Skin epidermis (tissue), 12 donors: Measurements from ENCODE around the gene FIGNL1.
A peak's percentile ranks its signal among the peaks of the same experiment; 100 is the strongest.
"Not testable (repeated sequence)": the region's sequence is repeated elsewhere in the genome, so short reads cannot be mapped to it uniquely, and the experiment has no call there.

Experiments used
- H3K27ac ChIP-seq, 21 experiments: fragments of 200-600 bp; sonication (generic) in 11 of 21; one replicate each; pipeline ENCODE4 v1.5.0; 2020; ENCODE audit warnings: mild to moderate bottlenecking in 3 of 21, inconsistent platforms in 2 of 21, moderate library complexity in 2 of 21
- H3K4me3 ChIP-seq, 7 experiments: fragments of 200-600 bp; sonication (generic) in 2 of 7; one replicate each; pipeline ENCODE4 v1.5.0; 2020; ENCODE audit warnings: inconsistent platforms in 2 of 7, mild to moderate bottlenecking in 2 of 7, moderate library complexity in 1 of 7

FIGNL1 gene

DNA sequence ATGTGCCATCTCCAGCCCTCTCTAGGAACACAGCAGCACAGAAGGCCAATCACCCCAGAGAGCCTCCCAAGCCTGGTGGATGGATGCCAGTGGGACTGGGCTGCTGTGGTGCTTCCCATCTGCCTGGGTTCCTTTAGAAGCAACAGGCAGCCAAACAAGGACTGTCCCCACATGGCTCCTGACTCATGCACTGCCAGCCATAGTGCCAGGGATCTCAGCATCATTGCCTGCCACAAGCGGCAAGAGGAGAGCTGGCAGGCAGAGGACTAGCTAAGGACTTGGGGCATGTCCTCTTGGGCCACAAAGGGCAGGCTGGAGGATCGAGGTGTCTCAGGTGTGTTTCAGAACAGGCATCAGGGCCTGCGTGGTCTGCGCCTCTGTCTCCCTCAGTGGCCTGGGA is 23.4 kb upstream of the FIGNL1 start:
- Histone ChIP-seq H3K4me3 (no peak overlapping the region), H3K27ac (no peak overlapping the region)

DNA sequence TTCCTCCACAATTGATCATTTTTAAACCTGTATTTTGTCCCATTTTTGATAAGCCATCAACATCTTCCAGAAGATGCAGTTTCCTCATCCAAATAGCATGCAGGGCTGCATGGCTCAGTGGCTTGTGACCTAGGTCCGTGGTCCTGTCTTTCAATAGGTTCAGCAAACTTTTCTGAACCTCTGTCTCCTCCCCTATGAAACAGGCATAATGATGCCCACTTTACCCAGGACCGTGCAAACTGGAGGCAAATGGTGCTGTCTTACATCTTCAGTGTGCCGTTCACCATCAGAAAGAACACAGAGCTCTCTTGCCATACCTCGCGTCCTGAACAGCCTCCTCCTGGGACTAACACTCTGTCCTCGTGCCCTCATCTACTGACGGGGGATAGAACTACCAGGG is 22.3 kb upstream of the FIGNL1 start:
- no peak overlapping the region for H3K27ac ChIP-seq
- no peak overlapping the region for H3K4me3 ChIP-seq

DNA sequence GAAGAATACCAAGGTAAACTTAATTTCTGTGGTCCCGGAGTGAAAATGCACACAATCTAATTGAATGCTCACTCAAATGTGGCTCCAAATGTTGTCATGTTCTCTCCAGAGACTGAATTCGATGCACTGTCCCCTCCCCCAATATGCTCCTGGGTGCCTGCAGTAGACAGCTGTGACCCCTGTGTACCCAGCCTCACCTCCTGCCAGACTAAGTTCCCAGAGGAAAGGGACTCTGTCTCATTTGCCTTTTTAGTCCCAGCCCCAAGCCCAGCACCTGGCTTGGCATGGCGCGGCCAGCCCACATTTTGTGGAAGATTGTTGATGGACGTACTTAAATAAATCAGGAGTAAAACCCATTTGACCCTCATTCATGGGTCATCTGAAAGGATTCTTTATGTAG is 21.8 kb upstream of the FIGNL1 start:
- no peak overlapping the region for H3K27ac ChIP-seq

DNA sequence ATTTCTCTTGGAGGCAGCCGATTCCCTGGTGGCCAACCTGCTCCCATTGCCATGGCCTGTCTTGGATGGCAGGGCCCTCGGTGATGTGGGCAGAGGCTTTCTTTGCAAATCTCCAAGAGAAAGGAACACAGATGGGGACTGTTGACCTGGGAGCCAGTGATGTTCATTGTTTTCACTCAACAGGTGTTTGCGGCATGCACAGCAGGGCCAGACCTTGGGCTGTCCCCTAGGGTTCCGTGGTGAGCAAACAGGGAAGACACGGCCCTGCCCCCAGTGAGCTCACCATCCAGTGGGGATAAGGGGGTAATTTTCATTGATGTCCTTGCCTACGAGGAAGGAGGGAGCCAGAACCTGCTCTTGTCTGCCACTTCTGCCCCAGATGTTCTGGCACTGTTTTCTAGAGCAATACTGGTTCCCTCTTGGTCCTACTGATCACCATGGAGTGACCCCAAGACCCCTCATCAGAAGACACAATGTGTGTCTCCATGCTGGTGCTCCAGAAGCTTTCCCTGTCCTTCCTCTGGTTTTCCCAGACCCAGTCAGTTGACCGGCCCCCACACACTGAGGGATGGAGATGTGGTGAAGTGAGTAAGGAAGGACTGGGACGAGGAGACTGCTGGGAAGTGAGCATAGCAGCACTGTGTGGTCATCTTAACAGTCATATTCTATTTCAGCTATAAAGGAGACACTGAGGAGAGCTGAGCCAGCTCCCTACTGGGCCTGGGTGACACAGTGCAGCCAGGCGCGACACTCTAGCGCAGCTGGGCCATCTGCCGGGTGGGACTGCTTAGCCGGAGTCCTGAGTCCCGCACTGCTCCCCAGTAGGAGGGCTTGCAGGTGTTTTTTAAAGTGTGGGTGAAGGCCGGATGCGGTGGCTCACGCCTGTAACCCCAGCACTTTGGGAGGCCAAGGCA is 20.4 kb upstream of the FIGNL1 start:
- H3K4me3 ChIP-seq = no peak overlapping the region
- H3K27ac ChIP-seq = no peak overlapping the region

More for the DNA sequence above, 21.8 kb upstream of the FIGNL1 start:
- H3K4me3 ChIP-seq = no peak overlapping the region

DNA sequence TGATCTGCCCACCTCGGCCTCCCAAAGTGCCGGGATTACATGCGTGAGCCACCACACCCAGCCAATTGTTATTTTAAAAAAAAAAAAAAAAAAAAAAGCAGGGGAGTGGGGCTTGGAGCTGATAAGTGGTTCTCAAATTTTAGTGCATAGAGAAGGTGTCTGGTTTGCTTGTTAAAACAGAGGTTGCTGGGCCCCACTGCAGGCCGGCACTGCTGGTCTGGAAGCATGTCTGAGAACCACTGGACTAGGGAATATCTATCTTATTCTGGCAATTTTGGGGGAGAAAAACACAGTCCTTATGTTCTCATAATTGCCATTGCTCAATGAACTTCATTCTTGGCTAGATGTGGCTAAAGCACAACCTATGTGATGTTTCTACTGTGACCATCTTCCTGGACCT is 19.0 kb upstream of the FIGNL1 start:
- H3K4me3 ChIP-seq = no peak overlapping the region
- H3K27ac ChIP-seq = no peak overlapping the region

DNA sequence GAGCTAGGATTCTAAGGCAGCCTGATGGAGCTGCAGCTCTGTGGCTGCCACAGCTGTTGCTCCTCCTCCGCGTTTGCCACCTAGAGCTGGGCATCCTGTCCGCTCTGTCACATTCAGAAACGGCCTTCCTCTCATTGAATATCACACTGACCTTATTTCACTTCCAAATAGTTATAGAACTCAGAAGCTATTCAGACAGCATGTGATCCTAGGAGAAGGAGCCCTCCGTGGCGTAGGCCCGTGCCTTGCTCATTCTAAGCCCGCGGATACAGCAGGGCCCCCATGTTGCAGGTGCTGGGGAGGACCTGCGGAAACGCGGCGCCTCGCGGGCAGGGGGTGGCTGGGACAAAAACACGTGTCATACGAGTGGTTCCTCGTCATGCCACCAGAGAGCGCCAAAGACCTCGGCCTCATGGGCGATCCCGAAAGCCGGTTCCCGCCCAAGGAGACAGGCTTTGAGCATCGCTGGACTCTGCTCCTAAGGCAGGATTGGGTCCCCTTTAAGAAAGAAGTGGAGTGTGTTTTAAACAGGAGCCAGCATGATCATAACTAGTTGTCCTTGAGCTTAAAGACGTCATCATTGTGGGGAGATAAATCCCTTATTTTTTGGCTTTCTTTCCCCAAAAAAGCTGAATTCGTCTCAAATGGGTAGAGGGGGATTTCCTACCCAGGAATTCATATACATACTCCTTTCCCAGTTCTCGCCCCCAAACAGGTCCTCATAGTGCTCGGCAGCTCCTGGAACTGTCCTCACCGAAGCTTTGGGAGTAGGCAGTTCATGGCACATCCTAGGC is 17.9 kb upstream of the FIGNL1 start:
- Histone ChIP-seq H3K4me3 (no peak overlapping the region), H3K27ac (no peak overlapping the region)

DNA sequence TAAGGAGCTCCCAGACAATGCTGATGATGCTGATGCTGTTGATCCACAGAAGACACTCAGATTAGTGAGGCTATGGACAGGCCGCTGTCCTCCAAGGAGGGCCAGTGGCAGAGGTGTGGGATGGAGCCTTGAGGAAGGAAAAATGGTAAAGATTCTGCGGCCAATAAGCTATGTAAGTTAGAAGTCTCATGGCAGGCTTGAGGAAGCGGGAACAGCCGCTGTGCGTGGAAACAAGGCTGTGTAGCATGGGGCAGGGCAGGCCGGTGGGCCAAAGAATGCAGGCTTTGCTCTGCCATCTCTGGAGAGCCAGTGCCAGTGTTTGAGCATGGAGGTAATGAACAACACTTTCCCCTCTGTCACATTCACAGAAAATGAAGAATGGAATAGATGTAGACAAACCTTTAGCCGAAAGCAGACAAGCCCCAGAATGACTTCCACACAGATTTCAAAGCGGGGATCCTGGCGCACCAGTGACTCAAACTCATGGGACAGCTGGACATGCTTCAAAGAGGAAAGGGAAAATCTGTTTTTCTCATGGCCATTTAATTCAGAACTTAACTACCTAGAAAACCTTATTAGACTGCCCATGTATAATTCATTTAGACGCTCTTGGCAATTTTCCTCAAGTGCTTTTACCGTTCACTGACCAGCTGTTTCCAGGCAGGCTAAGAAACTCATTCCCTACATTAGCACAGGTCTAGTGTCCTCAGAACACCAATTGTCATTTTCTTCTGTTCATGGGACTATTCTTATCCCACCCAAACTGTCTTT is 16.9 kb upstream of the FIGNL1 start:
- H3K27ac ChIP-seq = no peak overlapping the region
- no peak overlapping the region for H3K4me3 ChIP-seq

DNA sequence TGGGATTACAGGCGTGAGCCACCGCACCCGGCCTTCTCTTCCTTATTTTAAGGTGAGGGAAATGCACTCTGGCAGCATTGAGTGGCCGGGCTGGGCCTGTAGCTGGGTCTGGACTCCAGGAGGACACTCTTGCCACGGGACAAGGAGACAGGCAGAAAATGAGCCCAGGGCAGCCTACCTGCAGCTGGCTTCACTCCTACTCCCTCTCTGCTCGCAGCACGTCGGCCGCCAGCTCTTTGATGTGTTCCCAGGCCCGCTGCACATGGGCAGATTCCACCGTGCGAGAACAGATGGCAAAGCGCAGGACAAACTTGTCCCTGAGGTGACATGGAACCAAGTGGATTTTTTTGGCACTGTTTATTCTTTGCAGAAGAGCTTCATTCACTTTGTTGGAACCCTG is 12.9 kb upstream of the FIGNL1 start:
- Histone ChIP-seq H3K4me3 (no peak overlapping the region), H3K27ac (no peak overlapping the region)

DNA sequence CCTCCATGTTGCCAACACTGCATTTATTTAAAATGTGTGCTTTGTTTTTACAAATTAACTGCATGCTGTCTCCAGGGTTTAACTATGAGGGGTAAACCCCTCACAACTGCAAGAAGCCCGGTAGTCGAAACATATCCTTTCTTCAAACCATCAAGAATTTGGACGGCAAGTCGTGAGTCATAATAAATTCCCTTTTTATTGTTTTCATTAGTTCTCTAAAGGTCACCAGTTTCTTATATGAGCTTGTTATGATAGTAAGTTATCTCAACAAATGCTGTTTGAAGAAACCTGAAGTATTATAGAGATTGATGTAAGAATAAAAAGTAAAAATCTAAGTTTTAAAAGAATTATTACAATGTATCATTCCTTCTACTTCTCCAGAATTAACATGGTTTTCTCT is 12.2 kb upstream of the FIGNL1 start:
- H3K4me3 ChIP-seq = no peak overlapping the region
- H3K27ac ChIP-seq = no peak overlapping the region

DNA sequence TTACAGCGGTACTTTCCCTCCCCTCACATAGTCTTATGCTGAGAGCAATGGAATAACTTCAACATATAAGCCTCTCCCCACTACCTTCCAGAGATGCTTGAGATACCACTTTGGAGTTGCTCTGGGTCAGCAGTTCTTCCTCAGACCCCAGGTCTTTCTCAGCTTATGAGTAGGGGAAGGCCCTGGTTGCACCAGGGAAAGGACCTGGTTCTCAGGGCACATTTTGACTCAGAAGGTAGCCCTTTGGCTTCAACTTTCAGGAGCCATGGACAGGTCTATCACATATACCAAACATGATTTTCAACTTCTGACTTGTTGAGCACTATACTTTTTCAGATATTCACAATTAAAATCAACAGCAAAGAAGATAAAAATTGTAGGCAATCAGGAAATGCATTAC is 11.5 kb upstream of the FIGNL1 start:
- Histone ChIP-seq H3K4me3 (no peak overlapping the region), H3K27ac (no peak overlapping the region)

DNA sequence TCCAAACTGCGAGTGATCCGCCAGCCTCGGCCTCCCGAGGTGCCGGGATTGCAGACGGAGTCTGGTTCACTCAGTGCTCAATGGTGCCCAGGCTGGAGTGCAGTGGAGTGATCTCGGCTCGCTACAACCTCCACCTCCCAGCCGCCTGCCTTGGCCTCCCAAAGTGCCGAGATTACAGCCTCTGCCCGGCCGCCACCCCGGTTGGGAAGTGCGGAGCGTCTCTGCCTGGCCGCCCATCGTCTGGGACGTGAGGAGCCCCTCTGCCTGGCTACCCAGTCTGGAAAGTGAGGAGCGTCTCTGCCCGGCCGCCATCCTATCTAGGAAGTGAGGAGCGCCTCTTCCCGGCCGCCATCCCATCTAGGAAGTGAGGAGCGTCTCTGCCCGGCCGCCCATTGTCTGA is 9.0 kb upstream of the FIGNL1 start:
- H3K4me3 ChIP-seq, H3K27ac ChIP-seq: not testable (repeated sequence)

DNA sequence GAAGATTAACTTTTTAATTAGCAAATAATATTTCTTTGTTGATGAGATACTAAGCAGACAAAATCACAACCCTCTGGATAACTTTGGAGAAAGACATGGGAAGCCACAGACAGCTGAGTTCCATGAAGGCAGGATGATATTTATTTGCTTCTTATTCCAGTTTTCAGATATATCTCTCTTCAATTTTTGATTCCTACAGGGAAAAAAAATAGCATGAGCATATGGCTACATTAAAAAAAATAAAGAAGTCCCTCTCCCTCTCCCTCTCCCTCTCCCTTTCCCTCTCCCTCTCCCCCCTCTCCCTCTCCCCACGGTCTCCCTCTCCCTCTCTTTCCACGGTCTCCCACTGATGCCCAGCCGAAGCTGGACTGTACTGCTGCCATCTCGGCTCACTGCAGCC is 8.5 kb upstream of the FIGNL1 start:
- not testable (repeated sequence) for H3K27ac ChIP-seq, H3K4me3 ChIP-seq

DNA sequence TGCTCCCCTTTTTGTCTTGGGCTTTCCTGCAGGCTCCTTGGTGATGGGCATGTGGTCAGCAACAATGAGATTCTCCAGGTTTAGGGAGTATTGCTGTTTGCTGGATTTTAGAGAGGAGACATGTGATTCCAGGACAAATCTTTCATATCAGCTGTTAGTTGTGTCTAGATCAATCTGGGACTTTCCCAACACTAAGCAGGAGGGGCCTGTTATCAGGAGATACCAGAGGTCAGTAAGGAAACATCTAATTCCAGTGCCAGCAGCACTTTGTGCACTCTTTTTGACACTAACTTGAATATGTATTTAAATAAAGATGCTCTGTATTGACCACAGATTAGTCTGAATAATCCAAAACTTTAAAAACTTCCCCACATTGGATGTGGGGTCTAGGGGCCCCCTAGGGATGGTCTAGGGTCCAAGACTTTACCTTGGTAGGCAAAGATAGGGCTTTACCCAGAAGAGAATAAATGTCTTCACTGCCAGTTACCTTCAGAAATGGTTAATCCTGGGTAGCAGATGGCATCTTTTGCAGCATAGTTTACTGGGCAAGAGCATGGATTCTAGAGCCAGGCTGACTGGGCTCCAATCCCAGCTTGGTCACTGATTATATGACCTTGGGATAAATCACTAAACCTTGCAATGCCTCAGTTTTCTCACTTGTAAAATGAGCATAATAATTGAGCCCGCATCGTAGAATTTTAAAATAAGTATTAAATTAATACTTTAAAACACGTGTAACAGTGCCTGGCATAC is 6.4 kb upstream of the FIGNL1 start:
- no peak overlapping the region for H3K27ac ChIP-seq
- no peak overlapping the region for H3K4me3 ChIP-seq

DNA sequence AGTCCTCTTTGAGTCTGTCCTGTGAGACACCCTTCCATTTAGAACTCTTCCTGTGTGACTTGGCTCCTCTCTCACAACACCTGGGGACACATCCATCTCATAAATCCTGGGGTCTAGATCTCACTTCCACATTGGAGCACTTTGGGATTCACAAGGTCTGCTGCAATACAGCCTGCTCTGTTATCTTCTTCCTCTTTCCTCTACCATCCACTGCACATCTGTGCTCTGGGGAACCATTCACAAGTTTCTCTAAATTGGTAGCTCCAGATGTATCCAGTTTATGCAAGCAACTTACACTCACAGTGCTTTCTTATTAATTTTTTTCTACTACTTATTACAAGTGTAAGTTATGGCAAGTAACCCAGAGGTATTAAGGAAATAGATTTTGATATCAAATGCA is 5.5 kb upstream of the FIGNL1 start:
- Histone ChIP-seq H3K27ac (no peak overlapping the region), H3K4me3 (no peak overlapping the region)

DNA sequence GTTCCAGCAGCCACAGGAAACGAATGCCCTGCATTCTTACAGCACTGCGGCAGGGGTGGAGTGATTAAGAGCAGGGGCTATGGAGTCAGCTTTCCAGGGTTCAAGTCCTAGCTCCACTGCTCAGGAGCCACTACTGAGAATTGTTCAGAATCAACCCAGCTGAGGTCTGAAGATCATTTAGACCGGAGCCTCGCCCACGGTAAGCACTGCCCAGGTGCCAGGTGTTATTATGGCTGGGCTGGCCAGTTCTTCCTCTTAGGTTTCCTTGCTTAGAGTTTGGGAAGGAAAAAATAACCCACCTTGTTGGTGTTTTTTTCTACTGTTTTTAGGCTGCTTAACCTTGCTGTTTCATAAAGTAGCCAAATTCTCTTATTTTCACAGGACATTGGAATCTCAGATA is 4.8 kb upstream of the FIGNL1 start:
- Histone ChIP-seq H3K27ac (no peak overlapping the region), H3K4me3 (no peak overlapping the region)

DNA sequence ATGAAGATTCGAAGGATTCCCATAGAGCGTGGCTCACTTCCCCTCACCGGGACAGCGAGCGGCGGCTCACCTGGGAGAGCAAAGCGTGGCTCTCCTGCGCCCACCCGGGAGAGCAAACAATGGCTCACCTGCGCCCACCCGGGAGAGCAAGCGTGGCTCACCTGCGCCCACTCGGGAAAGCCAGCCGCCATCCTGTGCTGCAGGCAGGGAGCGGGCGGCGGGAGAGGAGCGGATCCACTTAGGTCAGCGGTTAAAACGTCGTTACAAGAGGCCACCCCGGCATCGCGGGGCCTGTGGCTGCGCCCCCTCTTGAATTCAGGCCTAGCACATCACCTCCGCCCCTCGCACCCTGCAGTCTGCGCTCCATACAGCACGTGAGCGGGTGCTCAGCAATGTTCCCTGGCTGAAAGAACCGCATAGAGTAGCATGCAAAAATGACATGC is 461 bp upstream of the FIGNL1 start:
- Histone ChIP-seq H3K4me3 (peak overlapping the region; percentile 52 to 85 (median 72)), H3K27ac (peak overlapping the region; percentile 1 to 90 (median 79))

DNA sequence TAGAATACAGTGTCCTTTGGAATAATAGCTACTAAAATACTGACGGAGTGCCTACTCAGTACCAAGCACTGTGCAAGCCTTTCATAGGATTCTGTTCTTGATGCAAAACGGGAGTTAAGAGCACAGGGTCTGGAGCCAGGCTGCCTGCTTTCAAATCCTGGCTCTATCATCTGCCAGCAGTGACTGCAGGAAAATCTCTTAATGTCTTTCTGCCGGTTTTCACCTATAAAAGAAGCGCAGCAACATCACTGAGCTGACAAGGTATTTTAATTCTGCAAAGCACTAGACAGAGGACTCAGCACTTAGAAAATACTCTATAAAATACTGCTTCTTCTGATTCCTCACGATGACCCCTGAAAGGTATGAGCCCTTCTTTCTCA is 659 bp downstream of the FIGNL1 start:
- Histone ChIP-seq H3K27ac (peak overlapping the region in 18 of 21 experiments; percentile 3 to 90 (median 80)), H3K4me3 (peak overlapping the region; percentile 52 to 85 (median 72))

DNA sequence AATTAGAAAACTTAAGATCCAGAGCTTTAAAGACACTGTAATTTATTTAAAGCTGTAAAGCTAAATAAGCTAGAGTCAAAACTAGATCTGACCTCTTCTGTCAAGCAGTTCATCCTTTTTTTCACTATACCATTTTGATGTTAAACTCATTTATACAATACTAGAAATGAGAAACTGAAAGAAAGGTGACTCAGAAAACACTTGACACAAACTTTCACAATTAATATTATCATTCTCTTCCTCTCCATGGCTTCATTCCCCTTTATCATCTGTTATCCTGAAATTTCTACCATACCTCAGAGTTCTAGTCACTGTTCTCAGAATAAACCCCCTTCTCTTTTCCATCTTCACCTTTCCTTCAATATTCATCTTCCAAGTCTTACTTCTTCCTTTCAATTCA is 1.3 kb downstream of the FIGNL1 start:
- no peak overlapping the region for H3K27ac ChIP-seq
- H3K4me3 ChIP-seq = no peak overlapping the region

DNA sequence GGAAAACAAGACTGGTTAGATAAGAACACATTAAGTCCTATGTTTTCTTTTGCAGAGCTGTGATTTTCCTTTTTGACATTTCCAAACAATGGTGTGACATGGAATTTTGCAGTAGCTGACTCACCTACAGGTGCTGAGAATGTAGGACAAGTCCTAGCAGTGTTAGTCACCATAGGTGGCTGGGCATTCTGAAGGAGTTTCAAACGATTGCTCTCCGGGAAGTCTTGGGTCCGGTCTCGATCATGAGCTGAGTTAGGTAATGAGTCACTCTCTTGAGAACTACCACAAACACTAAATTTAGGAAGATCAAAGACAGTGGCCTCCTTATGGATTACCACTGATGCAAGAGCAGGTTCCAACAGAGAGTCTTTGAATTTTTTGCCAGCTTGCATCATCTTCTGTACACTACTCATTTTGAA is 3.6 kb downstream of the FIGNL1 start:
- peak overlapping the region in 1 of 21 experiments; percentile 14 for H3K27ac ChIP-seq

More for the DNA sequence above, 3.6 kb downstream of the FIGNL1 start:
- no peak overlapping the region for H3K4me3 ChIP-seq
